Tibial artery (tissue), 4 donors: ENCODE data around the gene PPFIA2.

Source experiments
- DNase-seq, 2 donors: peaks; one replicate each; pipeline ENCODE4 v3.0.0-alpha.2; 2019
- H3K27ac ChIP-seq, 2 donors: fragments of 200-600 bp; sonication (generic) in 1 of 2; 1 replicate in 1 of 2; 2 replicates in 1 of 2; pipeline ENCODE4 v1.5.1; 2018 to 2019; ENCODE audit warnings: mild to moderate bottlenecking in 1 of 2
- H3K27me3 ChIP-seq, 2 donors: fragments of 200-600 bp; sonication (generic) in 1 of 2; one replicate each; pipeline versions ENCODE4 v1.5.1 to v1.6.0; 2016 to 2019
- H3K36me3 ChIP-seq, 3 donors: fragments of 200-600 bp; sonication (generic) in 2 of 3; one replicate each; pipeline ENCODE4 v1.5.1; 2016 to 2019; ENCODE audit warnings: mild to moderate bottlenecking in 2 of 3
- H3K4me1 ChIP-seq, 4 donors: fragments of 200-600 bp; sonication (generic) in 2 of 4; 1 replicate in 3 of 4; 2 replicates in 1 of 4; pipeline ENCODE4 v1.5.1; 2016 to 2019
- H3K4me3 ChIP-seq, 2 donors: fragments of 200-600 bp; sonication (generic) in 1 of 2; 1 replicate in 1 of 2; 2 replicates in 1 of 2; pipeline ENCODE4 v1.5.1; 2018 to 2019; ENCODE audit warnings: mild to moderate bottlenecking in 2 of 2
- H3K9me3 ChIP-seq, 3 donors: fragments of 200-600 bp; sonication (generic) in 1 of 3; one replicate each; pipeline ENCODE4 v1.5.1; 2016 to 2019
- CTCF ChIP-seq, 2 experiments: fragments of 200-600 bp in 1 of 2; fragments of 450-650 bp in 1 of 2; IDR thresholded peaks; one replicate each; pipeline ENCODE4 v1.5.1; 2017 to 2019; ENCODE audit warnings: antibody characterized with exemption in 2 of 2, mild to moderate bottlenecking in 1 of 2, moderate library complexity in 1 of 2
- intact Hi-C: fragments of 100-400 bp; cut with DNase I; formaldehyde crosslinking; loops from one replicate; pipeline ENCODE4 v1.15.0; 2023; ENCODE audit warnings: low total_unique reads

The PPFIA2 gene

GRCh38 chr12:81401241-81401640 lies 357.9 kb downstream of the PPFIA2 start:
- DNase-seq, result no peak
- Histone ChIP-seq H3K9me3 (no peaks in the 10 kb centered on the region), H3K27me3 (no peaks in the 10 kb centered on the region), H3K27ac (no peak overlapping the region), H3K36me3 (peaks cover 0 to 4% (median 0%) of the 10 kb centered on the region in 3 donors), H3K4me1 (no peaks in the 10 kb centered on the region), H3K4me3 (no peak overlapping the region)
- TF ChIP-seq CTCF (IDR thresholded peaks at IDR 0.05), result no peak
- intact Hi-C loops, result no loop called here

GRCh38 chr12:81400024-81400423 lies 359.1 kb downstream of the PPFIA2 start:
- Histone ChIP-seq H3K9me3 (no peaks in the 10 kb centered on the region), H3K36me3 (peaks cover 0 to 4% (median 0%) of the 10 kb centered on the region in 3 donors), H3K4me1 (no peaks in the 10 kb centered on the region), H3K4me3 (no peak overlapping the region), H3K27me3 (no peaks in the 10 kb centered on the region), H3K27ac (no peak overlapping the region)
- no peak for TF ChIP-seq CTCF (IDR thresholded peaks at IDR 0.05)
- intact Hi-C loops, result no loop called here
- no peak for DNase-seq

GRCh38 chr12:81395431-81395830 lies 363.7 kb downstream of the PPFIA2 start:
- Histone ChIP-seq H3K27ac (no peak overlapping the region), H3K4me1 (no peaks in the 10 kb centered on the region), H3K9me3 (no peaks in the 10 kb centered on the region), H3K4me3 (no peak overlapping the region), H3K27me3 (no peaks in the 10 kb centered on the region), H3K36me3 (no peaks in the 10 kb centered on the region)
- intact Hi-C loops, result no loop called here
- no peak for DNase-seq
- TF ChIP-seq CTCF (IDR thresholded peaks at IDR 0.05), result no peak

DNA sequence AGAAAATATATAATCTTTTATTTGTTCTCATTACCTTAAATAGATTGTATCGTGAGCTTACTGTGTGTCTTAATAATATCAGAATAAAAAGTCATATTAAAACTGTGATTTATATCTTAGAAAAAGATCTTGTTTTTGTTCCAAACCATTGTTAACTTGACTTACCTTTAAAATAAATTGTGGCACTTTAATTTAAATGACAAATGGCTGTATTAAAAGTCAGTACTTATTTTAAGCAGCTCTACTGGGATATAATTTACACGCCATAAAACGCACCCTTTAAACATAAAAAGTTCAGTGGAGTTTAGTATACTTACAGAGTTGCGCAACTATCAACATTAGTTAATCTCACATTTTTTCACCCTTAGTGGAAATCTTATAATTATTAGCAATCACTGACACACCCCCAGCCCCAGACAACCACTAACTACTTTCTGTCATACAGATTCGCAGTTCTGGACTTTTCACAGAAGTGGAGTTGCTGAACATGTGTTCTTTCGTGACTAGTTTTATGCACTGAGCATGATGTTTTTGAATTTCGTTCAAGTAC lies 369.5 kb downstream of the PPFIA2 start:
- H3K27ac ChIP-seq, result no peak overlapping the region
- H3K4me3 ChIP-seq, result no peak overlapping the region
- no peak for TF ChIP-seq CTCF (IDR thresholded peaks at IDR 0.05)
- no peaks in the 10 kb centered on the region for H3K36me3 ChIP-seq
- no peaks in the 10 kb centered on the region for H3K4me1 ChIP-seq
- no peaks in the 10 kb centered on the region for H3K27me3 ChIP-seq
- no peaks in the 10 kb centered on the region for H3K9me3 ChIP-seq
- intact Hi-C loops, result no loop called here
- no peak for DNase-seq

DNA sequence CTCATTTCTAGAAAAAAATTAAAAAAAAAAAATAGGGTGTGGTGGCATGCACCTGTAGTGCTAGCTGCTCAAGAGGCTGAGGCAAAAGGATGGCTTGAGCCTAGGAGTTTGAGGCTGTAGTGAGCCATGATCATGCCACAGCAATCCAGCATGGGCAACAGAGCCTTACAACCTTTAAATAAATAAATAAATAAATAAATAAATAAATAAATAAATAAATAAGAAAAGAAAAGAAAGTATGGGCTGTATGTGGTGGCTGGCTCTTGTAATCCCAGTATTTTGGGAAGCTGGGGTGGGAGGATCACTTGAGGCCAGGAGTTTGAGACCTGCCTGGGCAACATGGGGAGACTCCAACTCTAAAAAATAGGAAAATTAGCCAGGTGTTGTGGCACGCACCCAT lies 373.0 kb downstream of the PPFIA2 start:
- Histone ChIP-seq H3K9me3 (no peaks in the 10 kb centered on the region), H3K4me1 (no peaks in the 10 kb centered on the region), H3K4me3 (no peak overlapping the region), H3K36me3 (peaks cover 0 to 5% (median 4%) of the 10 kb centered on the region in 3 donors), H3K27me3 (no peaks in the 10 kb centered on the region), H3K27ac (no peak overlapping the region)
- no peak for TF ChIP-seq CTCF (IDR thresholded peaks at IDR 0.05)
- intact Hi-C loops, result no loop called here
- no peak for DNase-seq

GRCh38 chr12:81381951-81382350 lies 377.2 kb downstream of the PPFIA2 start:
- H3K27ac ChIP-seq, result no peak overlapping the region
- no peak for TF ChIP-seq CTCF (IDR thresholded peaks at IDR 0.05)
- intact Hi-C loops, result no loop called here
- DNase-seq, result no peak
- H3K4me1 ChIP-seq, result no peaks in the 10 kb centered on the region
- no peaks in the 10 kb centered on the region for H3K9me3 ChIP-seq
- H3K4me3 ChIP-seq, result no peak overlapping the region
- H3K36me3 ChIP-seq, result peaks cover 0 to 5% (median 4%) of the 10 kb centered on the region in 3 donors
- no peaks in the 10 kb centered on the region for H3K27me3 ChIP-seq
